Activated CD8-positive, alpha-beta T cell treated with anti-CD3 and anti-CD28 coated beads, Interleukin-2, amount 10 ng/mL, durations not matched to agents 7 days and 5 days (primary cell): ENCODE results near the gene PLPP3. TPM values are rescaled to one million over a fixed set of nuclear protein-coding genes. Genes with fewer than 3 reads are reported as not detected.

Experiments
- ATAC-seq: fragments of 150-1000 bp; cut with Tn5 transposase; one replicate; pipeline ENCODE4 v1.10.0; 2021; ENCODE audit warnings: moderate library complexity
- CTCF ChIA-PET: fragments of 350-600 bp; sonication (Branson Sonifier 250); formaldehyde crosslinking; loops from one replicate; lab custom pipeline; 2021; ENCODE audit warnings: antibody characterized with exemption; lab: Charles Lee
- POLR2A ChIA-PET: fragments of 350-600 bp; sonication (Branson Sonifier 250); formaldehyde crosslinking; loops from one replicate; lab custom pipeline; 2021; ENCODE audit warnings: antibody characterized with exemption; lab: Charles Lee
- DNase-seq: peaks from one replicate; pipeline ENCODE4 v3.0.0-alpha.2; 2020
- H3K27ac Mint-ChIP-seq: one replicate; pipeline ENCODE4 v1.8.0; 2021; ENCODE audit warnings: mild to moderate bottlenecking, mixed read lengths
- H3K27me3 Mint-ChIP-seq: one replicate; pipeline ENCODE4 v1.8.0; 2021; ENCODE audit warnings: low read depth, mixed read lengths
- H3K36me3 Mint-ChIP-seq: one replicate; pipeline ENCODE4 v1.8.0; 2021; ENCODE audit warnings: low read depth, mixed read lengths
- H3K4me1 Mint-ChIP-seq: one replicate; pipeline ENCODE4 v1.8.0; 2021; ENCODE audit warnings: low read depth, mixed read lengths
- H3K4me3 Mint-ChIP-seq: one replicate; pipeline ENCODE4 v1.8.0; 2021; ENCODE audit warnings: mild to moderate bottlenecking, mixed read lengths
- H3K9me3 Mint-ChIP-seq: one replicate; pipeline ENCODE4 v1.8.0; 2022; ENCODE audit warnings: mixed read lengths; ENCODE audit not compliant: insufficient read depth
- total RNA-seq, 2 experiments: library from RNA; stranded (reverse); gene quantifications; one replicate each; pipeline ENCODE4 v1.2.3, GENCODE V29; 2021

The PLPP3 gene
- total RNA-seq, 2 experiments from 2014 or later: not detected

DNA sequence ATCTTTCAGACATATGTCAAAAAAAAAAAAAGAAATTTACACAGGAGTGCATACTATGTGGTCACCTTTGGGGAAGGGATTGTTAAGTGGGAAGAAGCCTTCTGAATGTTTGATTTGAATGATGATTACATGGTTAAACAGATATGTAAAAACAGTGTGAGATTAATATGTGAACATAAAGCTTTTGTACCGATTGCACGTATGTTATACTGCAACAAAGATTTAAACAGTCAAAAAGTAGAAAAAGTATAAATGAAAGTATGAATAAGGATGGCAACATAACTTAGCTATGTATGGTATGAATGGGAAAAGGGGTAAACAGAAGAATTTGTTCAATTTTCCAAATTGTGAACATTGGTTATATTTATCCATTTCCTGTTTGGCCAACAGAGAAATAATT, 10.0 kb upstream of the PLPP3 start:
- ChIA-PET CTCF (no interaction called here), POLR2A (no interaction called here)
- Mint-ChIP-seq H3K4me3 (no peak overlapping the region), H3K36me3 (no peaks in the 10 kb centered on the region), H3K27ac (no peak overlapping the region), H3K9me3 (no peaks in the 10 kb centered on the region), H3K27me3 (no peaks in the 10 kb centered on the region), H3K4me1 (no peaks in the 10 kb centered on the region)
- no peak for ATAC-seq
- no peak for DNase-seq

- DNase-seq (no peak), ATAC-seq (no peak)
- CTCF ChIA-PET: no interaction called here
- Mint-ChIP-seq H3K4me3 (no peak overlapping the region), H3K27ac (no peak overlapping the region), H3K9me3 (no peaks in the 10 kb centered on the region), H3K36me3 (no peaks in the 10 kb centered on the region), H3K27me3 (no peaks in the 10 kb centered on the region), H3K4me1 (no peaks in the 10 kb centered on the region)
- POLR2A ChIA-PET: no interaction called here
Observed at GRCh38 chr1:56586502-56586901, 7.1 kb upstream of the PLPP3 start.

- no peak overlapping the region for H3K4me3 Mint-ChIP-seq
- ATAC-seq (no peak), DNase-seq (no peak)
- POLR2A ChIA-PET: no interaction called here
- H3K27me3 Mint-ChIP-seq: peaks cover 2% of the 10 kb centered on the region
- no peaks in the 10 kb centered on the region for H3K9me3 Mint-ChIP-seq
- CTCF ChIA-PET: interaction anchor here (1.3 to 3.6 kb wide), 3 partner anchors 17 to 1248 kb away, joined by 3 to 12 read pairs (median 4); no protein-coding TSS in a partner anchor
- no peaks in the 10 kb centered on the region for H3K36me3 Mint-ChIP-seq
- H3K27ac Mint-ChIP-seq: no peak overlapping the region
- H3K4me1 Mint-ChIP-seq: no peaks in the 10 kb centered on the region
Observed at GRCh38 chr1:56585985-56586384, 6.6 kb upstream of the PLPP3 start.

DNA sequence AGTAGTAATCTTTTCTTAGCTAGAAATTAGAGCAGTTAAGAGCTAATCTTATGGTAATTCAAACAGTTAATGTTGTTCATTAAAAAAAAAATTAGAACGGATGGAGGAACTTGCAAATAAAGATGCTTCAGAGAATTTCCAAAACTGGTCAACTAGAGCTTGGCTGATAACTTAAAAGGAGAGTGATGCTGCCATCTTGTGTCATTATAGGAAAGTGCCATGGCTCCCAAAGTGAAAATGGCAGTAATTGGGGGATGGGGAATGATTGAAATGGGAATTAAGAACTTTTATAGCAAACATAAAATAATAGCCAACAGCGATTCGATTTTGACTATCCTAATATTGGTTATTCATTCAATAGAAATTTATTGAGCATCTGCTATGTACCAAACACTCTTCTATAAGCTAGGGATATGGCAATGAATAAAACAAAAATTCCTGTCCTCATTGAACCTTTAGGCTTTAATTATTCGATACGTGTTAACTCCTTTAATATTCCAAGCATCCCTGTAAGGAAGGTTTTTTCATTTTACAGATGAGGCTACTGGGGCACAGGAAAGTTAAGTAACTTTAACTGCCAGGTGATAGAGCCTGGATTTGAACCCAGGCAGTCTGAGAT, 5.7 kb upstream of the PLPP3 start:
- Mint-ChIP-seq H3K4me3 (no peak overlapping the region), H3K27ac (no peak overlapping the region), H3K27me3 (peaks cover 8% of the 10 kb centered on the region), H3K9me3 (no peaks in the 10 kb centered on the region), H3K4me1 (no peaks in the 10 kb centered on the region), H3K36me3 (no peaks in the 10 kb centered on the region)
- no peak for ATAC-seq
- ChIA-PET POLR2A (no interaction called here), CTCF (interaction anchor here (0.6 to 3.6 kb wide), 15 partner anchors 9 to 1640 kb away, joined by 3 to 12 read pairs (median 4); no protein-coding TSS in a partner anchor)
- no peak for DNase-seq

- no peaks in the 10 kb centered on the region for H3K9me3 Mint-ChIP-seq
Observed at GRCh38 chr1:56583957-56584468, 4.7 kb upstream of the PLPP3 start.

DNA sequence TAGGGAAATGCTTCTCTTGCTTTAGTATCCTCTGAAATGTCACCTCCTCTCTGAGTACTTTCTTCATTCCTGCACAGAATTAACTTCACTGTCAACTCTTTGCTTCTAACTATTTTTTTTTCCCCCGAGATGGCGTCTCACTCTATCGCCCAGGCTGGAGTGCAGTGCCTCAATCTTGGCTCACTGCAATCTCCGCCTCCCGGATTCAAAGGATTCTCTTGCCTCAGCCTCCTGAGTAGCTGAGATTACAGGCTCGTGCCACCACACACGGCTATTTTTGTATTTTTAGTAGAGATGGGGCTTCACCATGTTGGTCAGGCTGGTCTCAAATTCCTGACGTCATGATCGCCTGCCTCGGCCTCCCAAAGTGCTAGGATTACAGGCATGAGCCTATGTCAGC, 1.4 kb upstream of the PLPP3 start:
- ATAC-seq: no peak
- H3K27ac Mint-ChIP-seq: no peak overlapping the region
- H3K4me1 Mint-ChIP-seq: peaks cover 9% of the 10 kb centered on the region
- H3K36me3 Mint-ChIP-seq: no peaks in the 10 kb centered on the region
- H3K27me3 Mint-ChIP-seq: peaks cover 35% of the 10 kb centered on the region
- no peak overlapping the region for H3K4me3 Mint-ChIP-seq
- POLR2A ChIA-PET: no interaction called here
- no peak for DNase-seq
- no peaks in the 10 kb centered on the region for H3K9me3 Mint-ChIP-seq
- CTCF ChIA-PET: no interaction called here

More at GRCh38 chr1:56583957-56584468, 4.7 kb upstream of the PLPP3 start:
- ATAC-seq: no peak
- Mint-ChIP-seq H3K4me1 (peaks cover 3% of the 10 kb centered on the region), H3K27ac (no peak overlapping the region), H3K27me3 (peaks cover 17% of the 10 kb centered on the region), H3K36me3 (no peaks in the 10 kb centered on the region), H3K4me3 (no peak overlapping the region)
- ChIA-PET POLR2A (no interaction called here), CTCF (interaction anchor here (0.6 to 3.6 kb wide), 9 partner anchors 10 to 1440 kb away, joined by 3 to 12 read pairs (median 6); no protein-coding TSS in a partner anchor)
- DNase-seq: no peak

DNA sequence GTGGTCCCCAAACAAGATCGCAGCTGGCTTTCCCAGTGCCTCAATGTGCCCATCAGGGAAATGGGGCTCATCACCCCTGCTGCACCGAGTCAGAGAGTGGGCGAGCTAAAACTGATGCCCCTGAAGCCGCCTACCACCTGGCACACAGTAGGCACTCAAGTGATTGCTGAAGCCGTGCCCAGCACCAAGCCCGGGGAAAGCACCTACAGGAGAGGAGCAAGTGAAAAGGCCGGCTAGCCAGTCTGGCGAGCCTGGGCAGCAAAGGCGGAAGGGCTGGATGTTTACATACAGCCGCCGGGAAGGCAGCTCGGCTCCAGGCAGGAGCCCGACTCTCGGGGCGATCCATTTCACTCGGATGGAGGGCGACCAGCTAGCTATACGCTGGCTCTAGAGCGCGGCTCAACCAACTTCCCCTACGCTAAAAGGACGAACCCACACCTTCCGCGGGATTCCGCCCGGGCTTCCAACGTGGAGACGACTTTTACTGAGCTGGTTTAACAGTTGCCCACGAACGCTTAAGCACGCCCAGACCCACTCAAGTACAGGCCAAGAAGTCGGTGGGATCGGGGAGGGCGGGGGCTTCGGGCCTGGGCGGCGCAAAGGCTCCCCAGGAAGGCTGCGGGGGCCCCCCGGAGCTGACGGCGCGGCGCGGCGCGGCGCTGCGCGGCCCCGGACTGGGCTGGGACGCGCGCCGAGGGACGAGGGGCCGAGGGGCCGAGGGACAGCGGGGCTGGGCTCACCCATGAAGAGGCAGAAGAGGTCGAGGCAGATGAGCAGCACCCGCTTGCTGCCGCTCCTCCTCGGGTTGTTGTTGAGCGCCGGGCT, 1.0 kb downstream of the PLPP3 start:
- POLR2A ChIA-PET: no interaction called here
- DNase-seq (no peak), ATAC-seq (peak; percentile 54)
- no peaks in the 10 kb centered on the region for H3K36me3 Mint-ChIP-seq
- peaks cover 44% of the 10 kb centered on the region for H3K27me3 Mint-ChIP-seq
- CTCF ChIA-PET: no interaction called here
- no peak overlapping the region for H3K27ac Mint-ChIP-seq
- peaks cover 9% of the 10 kb centered on the region for H3K4me1 Mint-ChIP-seq
- no peaks in the 10 kb centered on the region for H3K9me3 Mint-ChIP-seq
- peak overlapping the region; percentile 67 for H3K4me3 Mint-ChIP-seq

DNA sequence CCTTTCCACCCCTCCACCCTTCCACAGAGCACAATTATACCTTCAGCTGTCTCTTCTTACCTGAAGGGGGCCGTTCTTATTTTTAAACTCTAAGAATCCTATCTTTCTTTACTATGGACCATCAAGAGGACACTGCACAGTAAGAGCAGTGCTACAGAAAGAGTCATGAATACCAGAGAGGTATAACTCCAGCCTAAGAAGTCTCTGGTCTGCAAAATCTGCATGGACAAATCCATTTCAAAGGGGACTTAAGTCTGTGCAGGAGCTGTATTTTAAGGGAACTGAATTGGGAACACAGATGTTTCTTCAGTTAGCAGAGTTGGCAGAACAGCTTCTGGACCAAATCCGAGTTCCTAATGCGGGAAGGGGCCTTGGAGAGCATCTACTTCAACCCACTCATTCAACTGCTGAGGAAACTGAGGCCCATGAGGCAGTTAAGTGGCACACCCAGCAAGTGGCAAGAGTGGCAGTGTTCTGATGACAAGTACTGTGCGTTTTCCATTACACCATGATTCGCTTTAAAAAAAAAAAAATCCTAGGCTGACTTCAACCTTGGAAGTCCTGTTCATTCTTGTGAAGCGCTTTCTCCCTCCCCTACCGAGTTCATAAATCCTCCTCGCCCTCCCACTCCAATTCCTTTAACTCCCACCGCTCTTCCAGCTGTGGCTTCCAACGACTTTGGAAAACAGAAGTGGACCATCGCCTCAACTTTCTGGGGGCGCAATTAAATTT, 1.8 kb downstream of the PLPP3 start:
- ChIA-PET POLR2A (no interaction called here), CTCF (interaction anchor here (1.1 kb wide), 1 partner anchor 1202 kb away, joined by 3 read pairs; no protein-coding TSS in a partner anchor)
- peaks cover 44% of the 10 kb centered on the region for H3K27me3 Mint-ChIP-seq
- peak overlapping the region; percentile 67 for H3K4me3 Mint-ChIP-seq
- ATAC-seq (no peak), DNase-seq (no peak)
- H3K36me3 Mint-ChIP-seq: no peaks in the 10 kb centered on the region
- H3K4me1 Mint-ChIP-seq: peaks cover 9% of the 10 kb centered on the region
- H3K9me3 Mint-ChIP-seq: no peaks in the 10 kb centered on the region
- no peak overlapping the region for H3K27ac Mint-ChIP-seq

- ATAC-seq (no peak), DNase-seq (no peak)
- POLR2A ChIA-PET: no interaction called here
- H3K27ac Mint-ChIP-seq: no peak overlapping the region
- H3K27me3 Mint-ChIP-seq: peaks cover 44% of the 10 kb centered on the region
- H3K4me1 Mint-ChIP-seq: peaks cover 9% of the 10 kb centered on the region
- CTCF ChIA-PET: interaction anchor here (1.1 to 1.7 kb wide), 2 partner anchors 8 to 1201 kb away, joined by 3 to 5 read pairs; no protein-coding TSS in a partner anchor
- no peaks in the 10 kb centered on the region for H3K36me3 Mint-ChIP-seq
- H3K9me3 Mint-ChIP-seq: no peaks in the 10 kb centered on the region
- no peak overlapping the region for H3K4me3 Mint-ChIP-seq
Observed at GRCh38 chr1:56576880-56577405, 2.4 kb downstream of the PLPP3 start.

- ChIA-PET POLR2A (no interaction called here), CTCF (interaction anchor here (1.7 kb wide), 1 partner anchor 9 kb away, joined by 5 read pairs; no protein-coding TSS in a partner anchor)
- Mint-ChIP-seq H3K27me3 (peaks cover 41% of the 10 kb centered on the region), H3K4me1 (peaks cover 9% of the 10 kb centered on the region), H3K9me3 (no peaks in the 10 kb centered on the region), H3K4me3 (no peak overlapping the region), H3K36me3 (no peaks in the 10 kb centered on the region), H3K27ac (no peak overlapping the region)
- ATAC-seq (no peak), DNase-seq (no peak)
Observed at GRCh38 chr1:56575865-56576264, 3.5 kb downstream of the PLPP3 start.

GRCh38 chr1:56574794-56575193, 4.6 kb downstream of the PLPP3 start:
- no peaks in the 10 kb centered on the region for H3K9me3 Mint-ChIP-seq
- H3K4me1 Mint-ChIP-seq: peaks cover 9% of the 10 kb centered on the region
- peaks cover 33% of the 10 kb centered on the region for H3K27me3 Mint-ChIP-seq
- ATAC-seq (no peak), DNase-seq (no peak)
- H3K4me3 Mint-ChIP-seq: no peak overlapping the region
- ChIA-PET POLR2A (no interaction called here), CTCF (no interaction called here)
- no peak overlapping the region for H3K27ac Mint-ChIP-seq
- H3K36me3 Mint-ChIP-seq: no peaks in the 10 kb centered on the region
